Stimulated activated CD8-positive, alpha-beta memory T cell treated with anti-CD3 and anti-CD28 coated beads, Interleukin-7, amount 100 ng/mL, for 24 hours (primary cell): ENCODE data around the gene CCL14.
"Not testable (repeated sequence)": the region's sequence is repeated elsewhere in the genome, so short reads cannot be mapped to it uniquely, and the experiment has no call there.

Source experiments
- DNase-seq: peaks from one replicate; pipeline ENCODE4 v3.0.0-alpha.2; 2020; ENCODE audit warnings: low read depth

Gene CCL14

GRCh38 chr17:35986643-35987042 lies at the start of gene CCL14:
Gene CCL14 (minus strand): TSS chr17:35986729. CDS start chr17:35986649, 80 bp downstream.
- no peak for DNase-seq

GRCh38 chr17:36036235-36036634 lies 49.7 kb upstream of the CCL14 start:
- no peak for DNase-seq

DNA sequence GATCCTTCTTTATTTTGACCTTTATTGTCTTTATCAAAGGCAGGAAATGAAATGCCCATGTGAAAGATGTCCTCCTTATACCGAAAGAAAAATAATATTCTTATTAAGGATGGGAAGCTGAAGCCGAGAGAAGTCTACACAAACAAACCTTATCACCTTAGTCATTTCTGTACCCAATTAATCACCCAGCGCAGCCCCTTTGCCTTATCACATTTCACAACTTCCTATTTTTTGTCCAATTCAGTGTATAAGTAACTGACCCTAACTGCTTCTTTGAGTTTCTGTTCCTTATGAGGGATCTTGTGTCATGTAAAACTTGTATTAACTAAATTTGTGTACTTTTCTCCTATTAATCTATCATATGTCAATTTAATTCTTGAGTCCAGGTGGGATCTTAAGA lies 47.6 kb upstream of the CCL14 start:
- no peak for DNase-seq

DNA sequence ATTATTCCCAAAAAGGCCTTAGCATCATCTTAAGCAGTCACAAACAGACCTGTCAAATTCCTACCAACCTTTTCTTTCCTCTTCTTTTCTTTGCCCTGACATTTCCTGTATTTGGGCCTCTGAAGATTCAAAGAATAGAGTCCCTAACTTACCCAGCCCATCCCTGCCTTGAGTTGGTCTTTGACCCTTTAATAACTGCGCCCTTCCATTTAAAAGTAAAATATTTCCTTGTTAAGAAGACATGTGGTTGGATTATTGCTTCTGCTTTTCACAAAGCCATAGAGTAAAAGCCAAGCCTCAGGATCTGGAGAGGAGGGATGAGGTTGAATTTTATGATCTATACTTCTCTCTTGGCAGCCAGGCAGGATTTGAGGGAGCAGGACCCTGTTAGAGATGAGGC lies 44.4 kb upstream of the CCL14 start:
- no peak for DNase-seq

DNA sequence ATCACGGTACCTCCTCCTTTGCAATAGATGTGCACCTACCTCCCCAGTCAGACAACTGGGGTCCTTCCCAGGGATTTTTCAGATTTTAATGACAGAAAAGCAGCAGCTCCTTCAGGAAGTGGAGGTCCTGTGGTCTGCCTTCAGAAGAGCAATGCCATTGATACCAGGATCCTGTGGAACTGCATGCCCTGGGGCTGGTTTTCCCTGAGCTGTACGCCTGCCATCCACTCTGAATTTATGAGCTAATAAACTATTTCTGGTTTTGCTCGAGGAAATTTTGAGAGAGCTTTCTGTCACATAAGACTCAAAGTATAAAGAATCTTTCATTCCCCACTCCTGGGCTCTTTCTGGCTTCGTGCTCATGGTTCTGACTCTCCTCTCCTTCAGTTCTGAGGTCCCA lies 41.2 kb upstream of the CCL14 start:
- no peak for DNase-seq

DNA sequence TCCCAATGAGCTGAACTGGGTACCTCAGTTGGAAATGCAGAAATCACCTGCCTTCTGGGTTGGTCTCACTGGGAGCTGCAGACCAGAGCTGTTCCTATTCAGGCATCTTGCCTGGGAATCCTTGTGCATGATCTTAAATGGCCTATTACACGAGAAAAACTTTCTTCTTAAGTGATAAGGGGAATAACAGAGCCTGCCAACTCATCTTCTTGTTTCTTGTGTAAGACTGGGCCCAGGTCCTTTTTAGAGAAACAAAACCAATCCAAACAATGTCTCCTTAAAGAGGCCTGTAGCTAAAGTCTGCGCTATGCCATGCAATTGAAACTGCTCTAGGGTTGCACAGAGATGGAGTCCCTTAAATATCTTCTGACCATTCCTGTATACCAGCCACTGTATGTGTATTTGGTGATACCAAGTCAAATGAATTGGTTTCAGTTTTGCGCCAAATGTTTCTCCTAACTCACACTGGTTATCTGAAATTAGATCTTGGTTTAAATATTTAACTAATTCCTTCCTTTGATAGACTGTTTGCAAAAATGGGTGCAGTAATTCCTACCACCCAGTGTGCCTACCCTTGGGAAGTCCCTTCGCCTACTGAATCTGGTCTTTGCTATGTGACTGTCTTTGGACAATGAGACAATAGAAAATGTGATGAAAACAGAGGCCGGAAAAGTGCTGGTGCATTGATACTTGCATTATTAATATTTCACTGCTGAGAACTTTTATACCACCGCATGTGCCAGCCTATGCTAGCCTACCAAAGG lies 37.8 kb upstream of the CCL14 start:
- no peak for DNase-seq

DNA sequence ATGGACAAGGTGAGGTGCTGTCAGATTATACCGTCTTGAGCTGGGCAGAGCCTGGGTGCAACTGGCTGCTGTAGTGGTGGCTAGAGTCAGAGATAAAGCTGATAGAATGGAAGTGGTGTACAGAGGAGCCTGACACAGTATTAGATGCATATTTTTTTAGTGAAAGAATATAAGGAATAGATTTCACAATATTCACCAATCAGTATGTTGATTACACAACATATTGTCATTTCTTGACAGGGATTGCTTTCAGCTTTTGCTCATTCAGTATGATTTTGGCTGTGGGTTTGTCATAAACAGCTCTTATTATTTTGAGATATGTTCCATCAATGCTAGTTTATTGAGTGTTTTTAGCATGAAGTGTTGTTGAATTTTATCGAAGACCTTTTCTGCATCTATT lies 32.9 kb upstream of the CCL14 start:
- no peak for DNase-seq

DNA sequence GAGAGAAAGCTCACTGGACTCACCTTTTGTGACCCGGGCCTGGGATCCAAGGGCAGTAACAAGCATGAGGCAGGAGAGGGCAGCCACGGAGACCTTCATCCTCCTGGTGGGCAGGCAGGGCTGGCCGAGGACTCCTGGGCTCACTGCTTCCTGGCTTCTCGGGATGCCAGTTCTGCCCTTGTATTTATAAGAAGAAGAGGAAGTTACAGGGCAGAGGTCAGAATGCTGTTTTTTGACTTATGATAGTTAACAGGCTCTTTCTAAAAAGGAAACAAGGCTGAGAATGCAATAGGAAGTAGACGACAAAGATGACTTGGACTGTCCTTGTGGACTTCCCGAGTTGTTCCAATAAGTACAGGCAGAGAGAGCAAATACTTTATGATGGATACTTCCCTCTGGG lies 31.3 kb upstream of the CCL14 start, which contains the start of gene CCL23:
Gene CCL23, minus strand, starts transcription at position 174 of the 400 bp plus-strand sequence. Its CDS starts 75 bp downstream, at position 99.
- no peak for DNase-seq

DNA sequence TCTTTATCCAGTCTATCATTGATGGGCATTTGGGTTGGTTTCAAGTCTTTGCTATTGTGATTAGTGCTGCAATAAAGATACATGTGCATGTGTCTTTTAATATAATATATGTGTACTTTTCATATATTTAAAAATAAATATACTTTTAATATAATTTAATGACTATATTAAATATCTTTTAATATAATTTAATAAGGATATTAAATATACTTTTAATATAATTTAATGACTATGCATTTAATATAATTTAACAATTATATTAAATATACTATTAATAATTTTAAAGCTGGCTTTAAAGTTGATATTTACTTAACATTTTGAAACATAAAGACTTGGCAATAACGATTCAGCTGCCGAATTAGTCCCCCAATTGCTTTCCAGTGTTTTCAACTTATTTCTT lies 30.0 kb upstream of the CCL14 start:
- DNase-seq, result no peak

DNA sequence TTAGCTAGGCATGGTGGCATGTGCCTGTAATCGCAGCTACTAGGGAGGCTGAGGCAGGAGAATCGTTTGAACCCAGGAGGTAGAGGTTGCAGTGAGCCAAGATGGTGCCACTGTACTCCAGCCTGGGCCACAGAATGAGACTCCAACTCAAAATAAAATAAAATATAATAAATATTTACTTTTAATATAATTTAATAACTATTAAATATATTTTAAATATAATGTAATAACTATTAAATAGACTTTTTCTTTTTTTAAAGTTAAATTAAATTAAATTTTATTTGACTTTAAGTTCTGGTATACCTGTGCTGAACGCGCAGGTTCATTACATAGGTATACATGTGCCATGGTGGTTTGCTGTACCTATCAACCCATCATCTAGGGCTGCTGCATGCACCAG lies 29.4 kb upstream of the CCL14 start:
- DNase-seq, result not testable (repeated sequence)

GRCh38 chr17:36014946-36015345 lies 28.4 kb upstream of the CCL14 start:
- DNase-seq, result no peak

DNA sequence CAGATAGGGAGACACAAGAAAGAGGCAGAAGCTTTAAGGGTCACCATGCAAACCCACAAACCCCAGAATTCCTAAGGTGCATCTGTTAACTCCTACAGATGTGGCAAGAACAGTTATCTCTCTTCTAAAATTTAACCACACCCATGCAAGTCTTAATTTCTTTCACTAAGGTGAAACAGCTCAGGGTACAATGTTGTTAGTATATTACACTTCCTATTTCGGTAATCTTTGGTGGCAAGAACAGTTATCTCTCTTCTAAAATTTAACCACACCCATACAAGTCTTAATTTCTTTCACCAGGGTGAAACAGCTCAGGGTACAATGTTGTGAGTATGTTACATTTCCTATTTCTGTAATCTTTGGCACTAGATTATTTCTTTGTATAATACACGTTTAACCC lies 24.7 kb upstream of the CCL14 start:
- DNase-seq, result no peak

DNA sequence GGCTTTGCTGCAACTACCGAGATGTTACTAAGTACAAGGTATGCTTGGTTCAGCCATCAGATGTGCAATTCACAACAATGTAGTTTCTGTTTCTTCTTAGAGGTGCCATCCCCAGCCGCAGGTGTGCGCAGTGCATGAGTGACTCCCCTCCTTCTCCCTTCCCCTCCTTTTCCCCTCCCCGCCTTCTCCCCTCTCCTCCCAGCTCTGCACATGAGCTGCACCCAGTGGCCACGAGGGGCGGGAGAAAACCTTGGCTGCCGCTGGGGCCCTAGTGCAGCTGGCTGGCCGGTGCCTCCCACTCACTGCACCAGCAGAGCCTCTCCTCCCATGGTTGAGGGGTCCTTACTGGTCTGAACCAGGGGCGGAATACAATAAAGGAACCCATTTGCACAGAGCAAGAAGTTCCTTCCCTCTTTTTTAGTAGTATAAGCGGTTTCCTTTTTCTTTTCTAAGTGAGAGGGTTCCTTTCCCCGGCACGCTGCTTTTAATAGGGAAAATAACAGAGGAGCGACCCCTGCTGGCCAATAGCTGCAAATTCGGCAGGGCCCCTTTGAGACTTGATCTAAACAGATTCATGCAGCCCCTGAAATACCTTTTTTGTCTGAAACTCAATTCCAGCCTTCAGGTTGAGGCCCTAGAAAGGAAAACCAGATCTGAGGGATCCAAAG lies 22.6 kb upstream of the CCL14 start:
- DNase-seq, result no peak

GRCh38 chr17:36004594-36005108 lies 18.1 kb upstream of the CCL14 start:
- DNase-seq, result no peak

GRCh38 chr17:36002631-36003030 lies 16.1 kb upstream of the CCL14 start:
- DNase-seq, result no peak

DNA sequence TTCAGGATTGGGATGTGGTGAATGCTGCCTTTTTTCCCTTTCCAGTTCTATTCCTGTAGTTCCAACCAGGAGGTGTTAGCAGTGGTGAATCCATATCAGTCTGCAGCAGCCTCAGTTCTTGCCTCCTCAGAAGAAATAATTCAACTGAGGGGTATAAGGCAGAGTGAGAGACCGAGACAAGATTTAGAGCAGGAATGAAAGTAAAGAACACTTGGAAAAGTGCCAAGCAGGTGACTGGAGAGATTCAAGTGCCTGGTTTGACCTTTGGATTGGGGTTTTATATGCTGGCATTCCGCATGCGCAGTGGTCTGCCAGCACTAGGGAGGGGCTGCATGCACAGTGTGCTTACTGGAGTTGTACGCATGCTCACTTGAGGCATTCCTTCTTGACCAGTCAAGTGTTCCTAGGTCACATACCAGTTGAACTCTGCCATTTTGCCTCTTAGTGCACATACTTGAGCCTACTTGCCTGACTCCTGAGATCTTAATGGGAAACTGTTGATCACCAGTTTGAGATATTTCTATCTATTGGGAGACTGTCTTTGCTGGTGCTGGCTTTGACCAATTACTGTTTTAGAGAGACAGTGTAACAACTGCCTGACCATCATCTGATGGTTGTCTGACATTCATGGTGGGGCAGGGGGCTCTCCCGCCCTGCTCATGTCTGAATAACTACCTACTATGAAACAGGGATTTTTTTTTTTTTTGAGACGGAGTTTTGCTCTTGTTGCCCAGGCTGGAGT lies 15.5 kb upstream of the CCL14 start:
- no peak for DNase-seq

DNA sequence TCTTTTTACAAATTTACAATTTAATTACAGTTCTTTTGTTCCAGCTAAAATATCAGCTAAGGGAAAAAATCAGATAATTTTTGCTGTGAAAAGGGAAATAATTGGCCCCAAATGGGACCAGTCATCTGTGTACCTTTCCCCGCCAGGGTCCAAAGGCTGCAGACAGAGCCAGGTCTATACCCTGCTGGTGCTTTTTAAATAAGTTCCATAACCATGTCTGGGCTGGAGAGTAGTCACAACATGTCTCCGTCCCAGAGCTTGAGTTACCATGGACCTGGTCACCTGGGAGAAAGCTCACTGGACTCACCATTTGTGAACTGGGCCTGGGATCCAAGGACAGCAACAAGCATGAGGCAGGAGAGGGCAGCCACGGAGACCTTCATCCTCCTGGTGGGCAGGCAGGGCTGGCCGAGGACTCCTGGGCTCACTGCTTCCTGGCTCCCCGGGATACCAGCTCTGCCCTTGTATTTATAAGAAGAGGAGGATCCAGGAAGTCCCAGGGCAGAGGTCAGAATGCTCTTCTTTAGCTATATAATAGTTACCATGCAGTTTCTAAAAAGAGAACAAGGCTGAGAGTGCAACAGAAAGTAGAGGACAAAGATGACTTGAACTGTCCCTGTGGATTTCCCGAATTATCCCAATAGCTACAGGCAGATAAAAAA lies 14.7 kb upstream of the CCL14 start, which contains the start of gene CCL15:
Gene CCL15, minus strand, starts transcription at position 444 of the 662 bp plus-strand sequence. Its CDS starts 61 bp downstream, at position 383.
- DNase-seq, result no peak

DNA sequence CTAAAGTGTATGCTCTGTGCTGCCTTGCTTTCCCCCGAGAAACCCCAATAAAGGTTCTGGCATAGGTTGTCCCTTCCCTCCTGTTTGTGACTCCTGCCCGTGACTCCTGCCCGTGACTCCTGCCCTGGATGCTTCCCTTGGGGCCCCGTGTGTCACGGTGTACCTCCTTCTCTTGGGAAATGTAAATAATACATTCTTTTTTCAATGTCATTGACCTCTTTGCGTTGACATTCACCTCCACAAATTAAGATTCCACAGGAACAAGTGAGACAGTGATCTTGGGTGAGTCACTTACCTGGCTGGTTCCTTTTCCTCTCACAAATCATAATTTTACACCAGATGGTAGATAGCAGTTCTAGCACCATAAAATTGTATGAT lies 14.2 kb upstream of the CCL14 start:
- DNase-seq, result no peak

DNA sequence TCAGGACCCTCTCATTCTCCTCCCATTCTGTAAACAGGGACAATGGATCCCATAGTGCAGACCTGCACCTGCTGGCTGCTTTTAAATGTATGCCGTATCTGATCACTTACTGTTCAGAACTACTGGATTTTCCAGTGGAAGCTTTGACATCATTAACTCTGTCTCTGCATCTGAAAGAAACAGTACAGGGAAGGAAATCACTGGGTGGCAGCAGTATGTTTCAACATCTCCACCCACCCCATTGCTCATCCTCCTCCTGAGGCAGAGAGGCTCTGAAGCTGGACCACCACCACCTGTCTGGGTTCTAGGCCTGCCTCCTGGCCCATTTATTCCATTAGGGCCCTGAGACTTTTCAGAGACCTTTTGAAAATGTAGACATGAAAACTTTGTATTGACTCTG lies 12.2 kb upstream of the CCL14 start:
- DNase-seq, result no peak

DNA sequence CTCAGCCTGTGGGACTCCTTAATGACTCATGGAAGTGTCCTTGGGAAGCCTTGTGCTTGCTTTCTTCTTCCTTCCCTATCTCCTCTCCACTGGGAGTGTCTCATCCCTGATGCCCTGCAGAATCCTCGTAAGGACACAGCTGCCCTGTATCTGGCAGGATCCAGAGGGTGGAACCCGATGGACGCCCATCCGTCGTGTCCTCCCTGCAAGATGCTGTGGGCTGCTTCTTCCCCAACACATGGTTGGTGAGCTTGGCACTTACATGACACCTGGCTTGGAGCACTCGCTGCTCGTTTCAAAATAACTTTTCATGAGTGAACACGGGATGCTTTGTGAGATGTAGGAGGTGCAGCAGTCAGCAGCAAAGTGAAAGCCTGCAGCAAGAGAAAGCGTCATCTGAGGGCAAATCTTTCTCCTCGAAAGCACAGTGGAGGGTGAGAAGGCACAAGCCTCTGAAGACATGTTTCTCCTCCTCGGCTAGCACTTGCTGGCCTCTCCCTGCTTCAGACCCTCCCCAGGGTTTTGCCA lies 11.6 kb upstream of the CCL14 start:
- DNase-seq, result no peak

GRCh38 chr17:35995346-35995745 lies 8.8 kb upstream of the CCL14 start:
- not testable (repeated sequence) for DNase-seq

- DNase-seq, result no peak
Observed at GRCh38 chr17:35991075-35991474, 4.5 kb upstream of the CCL14 start.
